T47D (cell line): ENCODE data around the gene LSM7.

Experiments
- DNase-seq, 2 experiments: peaks; one replicate each; pipeline versions ENCODE4 v3.0.0 to v3.0.0-alpha.2; 2011 to 2012; ENCODE audit warnings: low read depth in 1 of 2, low spot score in 1 of 2
- JUND ChIP-seq: IDR thresholded peaks from 2 replicates; pipeline ENCODE4 v1.6.1; 2012; ENCODE audit warnings: low read depth
- in situ Hi-C: cut with HindIII; loops from 2 replicates; pipeline ENCODE4 v1.10.0; 2016; ENCODE audit warnings: low sequenced_read_pairs, low pct_unique_long_range_greater_than_20kb

The LSM7 gene

DNA sequence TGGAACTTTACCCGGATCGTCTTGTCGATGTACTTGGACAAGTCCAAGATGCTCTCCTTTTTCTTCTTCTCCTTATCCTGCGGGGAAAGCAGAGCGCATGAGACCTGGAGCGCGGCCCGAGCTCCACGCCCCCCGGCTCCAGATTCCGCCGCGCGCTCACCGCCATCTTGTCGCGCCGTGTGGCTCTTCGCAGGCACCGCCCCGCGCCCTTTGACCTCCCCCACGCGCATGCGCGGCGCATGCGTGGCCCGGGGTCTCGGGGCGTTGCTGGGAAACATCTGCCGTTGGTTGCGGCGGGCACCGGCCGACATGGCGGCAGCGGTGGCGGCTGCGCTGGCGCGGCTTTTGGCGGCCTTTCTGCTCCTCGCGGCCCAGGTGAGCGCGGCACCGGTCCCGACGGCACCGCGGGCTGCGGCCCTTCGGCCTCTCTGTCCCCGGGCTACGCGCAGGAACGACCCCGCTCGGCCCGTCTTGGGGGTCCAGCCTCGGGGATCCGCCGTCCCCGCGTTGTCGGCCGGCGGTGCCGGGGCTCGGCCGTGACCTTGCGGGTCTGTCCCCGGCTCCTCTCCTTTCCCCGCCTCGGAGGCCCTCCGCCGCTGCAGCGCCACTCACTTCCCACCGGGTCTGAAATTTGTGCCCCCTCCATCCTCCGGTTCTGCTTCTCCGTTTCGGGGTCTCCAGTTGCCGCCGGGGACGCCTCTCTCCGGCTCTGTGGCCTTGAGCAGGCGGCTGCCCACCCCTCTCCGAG is at the start of gene LSM7, which contains the start of gene SPPL2B:
TSS of gene LSM7 (minus strand) at position 186 of the 748 bp plus-strand sequence. CDS start at position 166, 20 bp downstream.
TSS of gene SPPL2B (plus strand) at position 284 of the 748 bp plus-strand sequence. CDS start at position 310, 26 bp downstream.
- no peak for TF ChIP-seq JUND
- in situ Hi-C loops, result no loop called here
- DNase-seq, result peak; percentile 87 to 94

DNA sequence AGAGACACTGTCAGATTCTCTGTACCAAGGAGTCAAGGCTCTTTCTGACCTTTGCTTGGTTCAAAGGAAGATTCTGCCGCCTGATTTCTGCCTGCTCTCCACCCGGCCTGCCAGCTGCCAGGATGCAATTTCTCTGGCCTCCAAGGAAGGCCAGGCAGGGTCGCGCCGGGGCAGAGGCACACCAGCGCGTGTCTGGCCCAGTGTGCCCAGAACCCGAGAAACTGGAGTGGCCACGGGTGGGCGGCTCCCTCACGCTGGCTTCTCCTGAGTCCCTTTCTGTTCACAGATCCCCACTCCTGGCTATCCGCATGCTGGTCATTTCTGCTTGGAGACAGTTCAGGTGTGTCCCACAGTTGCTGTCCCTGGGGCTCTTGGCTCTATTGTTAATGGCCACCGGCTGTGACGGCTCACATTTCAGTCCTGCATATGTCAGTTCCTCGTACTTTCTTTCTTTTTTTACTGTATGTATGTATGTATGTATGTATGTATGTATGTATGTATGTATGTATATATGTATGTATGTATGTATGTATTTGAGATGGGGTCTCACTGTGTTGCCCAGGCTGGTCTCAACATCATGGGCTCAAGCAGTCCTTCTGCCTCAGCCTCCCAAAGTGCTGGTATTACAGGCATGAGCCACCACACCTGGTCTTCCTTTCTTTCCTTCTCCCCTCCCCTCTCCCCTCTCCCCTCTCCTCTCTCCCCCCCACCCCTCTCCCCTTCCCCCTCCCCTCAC is 48.6 kb upstream of the LSM7 start:
- TF ChIP-seq JUND, result no peak
- in situ Hi-C loops, result no loop called here
- DNase-seq, result no peak

DNA sequence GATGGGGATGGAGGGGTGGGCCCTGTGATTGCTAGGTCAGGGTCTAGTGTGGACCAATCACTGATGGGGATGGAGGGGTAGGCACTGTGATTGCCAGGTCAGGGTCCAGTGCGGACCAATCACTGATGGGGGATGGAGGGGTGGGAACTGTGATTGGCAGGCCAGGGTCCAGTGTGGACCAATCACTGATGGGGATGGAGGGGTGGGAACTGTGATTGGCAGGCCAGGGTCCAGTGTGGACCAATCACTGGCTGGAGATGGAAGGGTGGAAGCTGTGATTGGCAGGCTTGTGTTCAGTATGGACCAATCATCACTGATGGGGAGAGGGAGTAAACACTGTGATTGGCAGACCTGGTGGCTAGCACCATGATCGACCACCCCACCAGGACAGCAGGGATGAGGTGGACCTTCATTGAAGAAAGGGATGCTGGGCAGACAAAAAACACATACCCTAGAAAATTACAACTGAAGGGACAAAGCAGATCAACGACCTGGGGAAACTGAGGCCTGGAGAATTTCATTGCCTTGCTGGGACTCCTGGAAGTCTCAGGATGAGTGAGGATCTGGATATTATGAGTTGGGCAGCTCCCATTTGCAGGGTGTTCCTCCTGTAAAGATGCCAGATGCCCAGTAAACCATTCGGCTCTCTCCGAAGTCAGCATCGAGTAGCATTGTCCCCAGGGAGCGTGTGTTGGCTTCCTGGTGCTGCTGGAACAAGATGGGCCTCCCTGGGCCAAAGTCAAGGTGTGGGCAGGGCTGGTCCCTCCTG is 47.2 kb upstream of the LSM7 start:
- no peak for TF ChIP-seq JUND
- DNase-seq, result peak in 1 of 2 experiments; percentile 42
- in situ Hi-C loops, result no loop called here

DNA sequence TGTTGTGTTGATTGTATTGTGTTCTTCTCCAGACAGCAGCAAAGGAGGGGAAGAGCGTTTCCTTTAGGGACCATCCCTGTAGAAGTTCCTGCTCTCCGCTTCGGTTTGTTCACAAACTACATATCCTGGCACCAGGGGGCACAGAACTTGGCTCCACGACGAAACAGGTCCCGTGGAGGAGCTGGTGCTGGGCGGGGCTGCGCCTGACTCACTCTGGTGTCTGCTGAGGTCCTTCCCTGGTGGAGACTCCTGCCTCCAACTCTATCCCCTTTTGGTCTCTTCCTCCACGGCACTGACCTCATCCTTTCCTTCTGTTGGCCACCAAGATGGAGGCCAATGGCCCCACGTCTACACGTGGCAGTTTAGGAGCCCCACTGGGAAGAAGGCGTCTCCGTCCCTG is 46.4 kb upstream of the LSM7 start:
- TF ChIP-seq JUND, result no peak

DNA sequence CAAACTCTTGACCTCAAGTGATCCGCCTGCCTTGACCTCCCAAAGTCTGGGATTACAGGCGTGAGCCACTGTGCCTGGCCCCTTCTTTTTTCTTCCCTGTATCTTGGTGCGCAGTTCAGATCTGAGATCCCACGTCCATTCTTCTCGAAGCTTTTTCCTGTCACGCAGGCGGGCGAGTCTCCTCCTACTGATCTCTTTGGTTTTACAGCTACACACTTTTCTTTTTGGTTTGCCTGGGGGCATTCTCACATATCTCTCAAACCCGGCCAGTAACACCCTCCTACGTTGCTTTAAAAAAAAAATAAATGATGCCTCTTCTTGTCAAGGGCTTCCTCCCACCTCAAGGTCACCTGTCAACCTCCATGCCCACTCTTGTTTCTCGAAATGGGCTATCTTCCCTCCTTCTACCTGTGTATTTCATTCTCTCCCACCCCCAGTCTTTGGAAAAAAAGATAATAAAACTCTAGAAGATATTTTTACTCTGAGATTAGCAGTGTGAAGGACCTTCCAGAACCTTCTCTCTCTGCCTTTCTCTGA is 43.8 kb upstream of the LSM7 start:
- TF ChIP-seq JUND, result no peak
- no peak for DNase-seq
- in situ Hi-C loops, result no loop called here

More for the DNA sequence above, 46.4 kb upstream of the LSM7 start:
- in situ Hi-C loops, result no loop called here
- DNase-seq, result no peak

DNA sequence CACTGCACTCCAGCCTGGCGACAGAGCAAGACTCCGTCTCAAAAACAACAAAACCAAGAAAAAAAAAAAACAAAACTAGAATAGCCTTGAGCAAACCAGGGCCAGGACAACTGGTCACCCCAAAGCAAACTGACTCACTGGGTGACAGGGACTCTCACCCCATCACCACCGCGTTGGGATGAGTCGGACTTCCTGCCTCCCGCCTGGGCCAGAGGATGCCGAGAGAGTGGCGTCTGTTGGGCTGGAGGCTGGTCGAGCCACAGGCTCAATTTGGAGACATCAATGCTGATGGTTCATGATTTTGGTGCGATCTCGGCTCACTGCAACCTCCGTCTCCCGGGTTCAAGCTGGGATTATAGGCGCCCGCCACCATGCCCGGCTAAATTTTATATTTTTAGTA is 43.3 kb upstream of the LSM7 start:
- TF ChIP-seq JUND, result no peak
- DNase-seq, result no peak
- in situ Hi-C loops, result no loop called here

DNA sequence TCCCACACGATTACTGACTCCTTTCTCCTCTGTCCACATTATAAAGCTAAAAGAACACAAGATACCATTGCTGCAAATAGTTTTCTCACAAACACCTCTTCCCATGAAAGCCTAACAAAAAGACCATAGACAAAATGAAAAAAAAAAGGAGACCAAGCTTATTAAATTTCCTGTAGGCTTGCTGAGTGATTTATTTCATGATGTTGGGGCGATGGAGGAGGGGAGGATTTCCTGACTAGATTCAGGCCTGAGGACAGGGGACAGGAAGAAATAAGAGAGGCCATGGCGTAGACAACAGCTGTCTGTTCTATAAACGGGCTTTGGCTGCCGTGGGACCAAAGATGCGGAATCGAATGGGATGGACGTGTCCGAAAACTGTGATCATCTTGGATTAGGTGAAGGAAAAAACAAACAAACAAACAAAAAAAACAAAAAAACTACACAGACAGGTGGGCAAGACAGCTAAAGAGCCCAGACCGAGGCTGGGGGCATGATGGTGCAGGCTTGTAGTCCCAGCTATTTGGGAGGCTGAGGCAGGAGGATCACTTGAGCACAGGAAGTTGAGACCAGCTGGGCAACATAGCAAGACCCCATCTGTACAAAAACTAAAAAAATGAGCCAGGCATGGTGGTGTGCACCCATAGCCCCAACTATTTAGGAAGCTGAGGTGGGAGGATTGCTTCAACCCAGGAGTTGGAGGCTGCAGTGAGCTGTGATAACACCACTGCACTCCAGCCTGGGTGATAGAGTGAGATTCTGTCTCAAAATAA is 37.0 kb upstream of the LSM7 start:
- DNase-seq, result no peak
- in situ Hi-C loops, result no loop called here
- TF ChIP-seq JUND, result no peak

DNA sequence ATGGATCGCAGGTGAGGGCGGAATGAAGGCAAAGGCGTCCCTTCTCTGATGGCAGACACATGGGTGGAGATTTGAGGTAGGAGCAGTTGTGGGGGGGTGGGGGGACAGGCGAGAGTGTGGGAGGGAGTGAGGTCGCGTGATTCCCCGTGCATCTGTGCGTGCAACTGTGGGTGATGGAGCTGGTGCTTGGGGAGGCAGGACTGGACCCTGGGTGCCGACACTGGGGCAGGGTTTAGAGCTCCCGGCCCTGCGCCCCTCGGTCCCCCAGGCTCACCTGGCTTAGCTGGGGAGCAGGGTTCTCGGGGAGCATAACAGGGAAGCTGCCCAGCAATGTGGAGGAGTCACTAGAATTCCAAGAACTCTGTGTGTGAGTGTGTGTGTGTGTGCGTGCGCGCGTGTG is 35.0 kb upstream of the LSM7 start:
- in situ Hi-C loops, result no loop called here
- no peak for TF ChIP-seq JUND
- DNase-seq, result no peak

DNA sequence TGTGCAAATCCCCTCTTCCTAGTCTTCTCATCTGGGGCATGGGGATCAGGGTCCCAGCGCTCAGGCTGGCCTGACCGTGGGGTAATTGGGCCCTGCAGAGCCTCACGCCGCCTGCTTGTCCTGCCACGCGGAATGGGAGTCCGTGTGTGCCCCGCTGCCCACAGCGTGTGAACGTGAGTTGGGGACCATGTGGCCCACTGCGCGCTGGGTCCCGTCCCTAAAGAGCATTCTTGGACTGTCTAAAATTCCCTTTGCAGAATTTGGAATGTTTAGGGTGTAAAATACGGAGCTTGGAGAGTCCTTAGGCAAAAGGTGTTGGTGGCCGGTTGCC is 34.5 kb upstream of the LSM7 start:
- in situ Hi-C loops, result no loop called here

DNA sequence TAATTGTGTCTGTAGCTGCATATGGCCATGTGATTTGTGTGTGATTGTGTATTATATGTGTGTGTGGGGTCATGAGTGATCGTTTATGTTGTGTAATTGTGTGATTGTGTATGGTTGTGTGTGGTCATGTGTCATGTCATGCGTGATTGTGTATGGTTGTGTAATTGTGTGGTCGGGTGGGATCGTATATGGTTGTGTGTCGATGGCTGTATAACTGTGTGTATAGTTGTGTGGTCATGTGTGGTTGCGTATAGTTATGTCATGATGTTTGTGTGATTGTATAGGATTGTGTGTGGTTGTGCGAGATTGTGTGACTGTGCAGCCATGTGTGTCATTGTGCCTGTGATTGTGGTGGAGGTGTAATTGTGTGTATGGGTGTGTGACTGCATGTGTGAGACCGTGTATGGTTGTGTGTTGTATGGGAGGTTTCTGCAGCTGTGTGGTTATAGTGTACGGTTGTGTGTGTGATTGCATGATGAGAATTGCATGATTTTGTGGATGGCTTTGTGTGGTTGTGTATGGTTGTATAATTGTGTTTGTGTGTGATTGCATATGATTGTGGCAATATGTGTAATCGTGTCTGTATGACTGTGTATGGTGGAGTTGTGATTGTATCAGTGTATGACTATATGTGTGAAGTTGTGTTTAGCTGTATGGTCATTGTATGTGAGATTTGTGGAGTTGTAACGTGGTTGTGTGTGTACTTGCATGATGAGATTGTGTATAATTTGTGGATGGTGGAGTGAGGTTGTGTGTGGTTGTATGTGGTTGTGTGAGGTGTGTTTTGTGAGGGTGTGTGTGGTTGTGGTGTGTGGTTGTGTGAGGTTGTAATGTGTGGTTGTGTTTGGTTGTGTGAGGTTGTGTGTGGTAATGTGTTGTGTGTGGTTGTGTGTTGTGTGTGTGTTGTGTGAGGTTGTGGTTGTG is 33.9 kb upstream of the LSM7 start:
- no peak for TF ChIP-seq JUND
- no peak for DNase-seq
- in situ Hi-C loops, result no loop called here

More for the DNA sequence above, 34.5 kb upstream of the LSM7 start:
- DNase-seq, result no peak
- TF ChIP-seq JUND, result no peak
